HEK293 (cell line): Measurements from ENCODE around the gene IGF1R.

ENCODE experiments used
- GLI4 ChIP-seq: fragments of 450-650 bp; formaldehyde crosslinking; IDR thresholded peaks from 2 replicates; pipeline ENCODE4 v1.5.1; 2016; ENCODE audit warnings: missing biosample characterization, missing genetic modification characterization
- GLIS1 ChIP-seq: fragments of 450-650 bp; formaldehyde crosslinking; IDR thresholded peaks from 2 replicates; pipeline ENCODE4 v1.5.1; 2016; ENCODE audit warnings: missing biosample characterization, missing genetic modification characterization
- HOXA7 ChIP-seq: sonication (generic); formaldehyde crosslinking; IDR thresholded peaks from 2 replicates; pipeline ENCODE4 v1.8.1; 2022; ENCODE audit warnings: missing genetic modification reagents, borderline replicate concordance
- HOXC10 ChIP-seq: sonication (generic); formaldehyde crosslinking; IDR thresholded peaks from 2 replicates; pipeline ENCODE4 v1.8.1; 2023; ENCODE audit warnings: mild to moderate bottlenecking, missing genetic modification reagents
- KLF16 ChIP-seq: fragments of 450-650 bp; formaldehyde crosslinking; IDR thresholded peaks from 2 replicates; pipeline ENCODE4 v1.5.1; 2017; ENCODE audit warnings: missing biosample characterization, missing genetic modification characterization
- REST ChIP-seq: fragments of 450-650 bp; formaldehyde crosslinking; IDR thresholded peaks from 2 replicates; pipeline ENCODE4 v1.5.1; 2016; ENCODE audit warnings: missing biosample characterization, missing genetic modification characterization
- TSHZ1 ChIP-seq: fragments of 450-650 bp; formaldehyde crosslinking; IDR thresholded peaks from 2 replicates; pipeline ENCODE4 v1.5.1; 2016; ENCODE audit warnings: missing biosample characterization, missing genetic modification characterization, borderline replicate concordance
- ZBTB10 ChIP-seq: fragments of 450-650 bp; formaldehyde crosslinking; IDR thresholded peaks from 2 replicates; pipeline ENCODE4 v1.5.1; 2016; ENCODE audit warnings: missing biosample characterization, missing genetic modification characterization
- ZBTB44 ChIP-seq: fragments of 450-650 bp; IDR thresholded peaks from 2 replicates; pipeline ENCODE4 v1.5.1; 2018; ENCODE audit warnings: missing biosample characterization, mild to moderate bottlenecking, missing genetic modification characterization
- ZBTB8A ChIP-seq: fragments of 450-650 bp; formaldehyde crosslinking; IDR thresholded peaks from 2 replicates; pipeline ENCODE4 v1.5.1; 2016; ENCODE audit warnings: missing biosample characterization, missing genetic modification characterization
- ZEB2 ChIP-seq: fragments of 450-650 bp; formaldehyde crosslinking; IDR thresholded peaks from 2 replicates; pipeline ENCODE4 v1.5.1; 2016; ENCODE audit warnings: missing biosample characterization, missing genetic modification characterization
- ZNF132 ChIP-seq: fragments of 450-650 bp; formaldehyde crosslinking; IDR thresholded peaks from 2 replicates; pipeline ENCODE4 v1.5.1; 2017; ENCODE audit warnings: missing biosample characterization, missing genetic modification characterization, borderline replicate concordance
- ZNF16 ChIP-seq: fragments of 450-650 bp; formaldehyde crosslinking; IDR thresholded peaks from 2 replicates; pipeline ENCODE4 v1.5.1; 2016; ENCODE audit warnings: low read depth, missing biosample characterization, missing genetic modification characterization
- ZNF18 ChIP-seq: fragments of 450-650 bp; formaldehyde crosslinking; IDR thresholded peaks from 2 replicates; pipeline ENCODE4 v1.5.1; 2016; ENCODE audit warnings: missing biosample characterization, missing genetic modification characterization
- ZNF391 ChIP-seq: fragments of 450-650 bp; formaldehyde crosslinking; IDR thresholded peaks from 2 replicates; pipeline ENCODE4 v1.5.1; 2016; ENCODE audit warnings: low read depth, missing biosample characterization, missing genetic modification characterization, borderline replicate concordance
- ZNF398 ChIP-seq: fragments of 450-650 bp; formaldehyde crosslinking; IDR thresholded peaks from 2 replicates; pipeline ENCODE4 v1.5.1; 2017; ENCODE audit warnings: missing biosample characterization, missing genetic modification characterization
- ZNF610 ChIP-seq: fragments of 450-650 bp; formaldehyde crosslinking; IDR thresholded peaks from 2 replicates; pipeline ENCODE4 v1.5.1; 2016; ENCODE audit warnings: missing biosample characterization, missing genetic modification characterization, borderline replicate concordance
- ZNF654 ChIP-seq: fragments of 450-650 bp; formaldehyde crosslinking; IDR thresholded peaks from 2 replicates; pipeline ENCODE4 v1.5.1; 2016; ENCODE audit warnings: low read depth, missing biosample characterization, missing genetic modification characterization
- ZNF670 ChIP-seq: fragments of 450-650 bp; formaldehyde crosslinking; IDR thresholded peaks from 2 replicates; pipeline ENCODE4 v1.5.1; 2016; ENCODE audit warnings: missing biosample characterization, missing genetic modification characterization, low read depth
- ZNF76 ChIP-seq: fragments of 450-650 bp; formaldehyde crosslinking; IDR thresholded peaks from 2 replicates; pipeline ENCODE4; 2016; ENCODE audit warnings: low read depth, missing biosample characterization, missing genetic modification characterization, borderline replicate concordance
- ZNF792 ChIP-seq: fragments of 450-650 bp; formaldehyde crosslinking; IDR thresholded peaks from 2 replicates; pipeline ENCODE4 v1.5.1; 2016; ENCODE audit warnings: missing biosample characterization, missing genetic modification characterization
- ZSCAN23 ChIP-seq: fragments of 450-650 bp; formaldehyde crosslinking; IDR thresholded peaks from 2 replicates; pipeline ENCODE4 v1.5.1; 2016; ENCODE audit warnings: missing biosample characterization, missing genetic modification characterization
- ZSCAN30 ChIP-seq: fragments of 450-650 bp; IDR thresholded peaks from 2 replicates; pipeline ENCODE4 v1.5.1; 2018; ENCODE audit warnings: missing biosample characterization, mild to moderate bottlenecking, missing genetic modification characterization, moderate library complexity

Gene IGF1R

GRCh38 chr15:98896802-98897732, 248.7 kb downstream of the IGF1R start (continued):
- TF ChIP-seq ZNF18 (tag by site-specific recombination) (no peak), ZNF16 (tag by site-specific recombination) (no peak), GLI4 (tag by site-specific recombination) (0 out of 2 replicates have a peak, but pooled peaks have one; percentile 62), ZNF76 (tag by site-specific recombination) (peak; percentile 46; the same call in 1 of the 2 replicates), ZEB2 (tag by site-specific recombination) (peak; percentile 100), ZNF398 (tag by site-specific recombination) (no peak), HOXA7 (CRISPR knock-in tag) (no peak), REST (tag by site-specific recombination) (no peak), ZBTB8A (tag by site-specific recombination) (peak; percentile 47; the same call in 1 of the 2 replicates), ZSCAN23 (tag by site-specific recombination) (peak; percentile 99), TSHZ1 (peak; percentile 100), GLIS1 (peak; percentile 38; the same call in 1 of the 2 replicates), ZNF610 (no peak), HOXC10 (CRISPR knock-in tag) (no peak), ZBTB10 (tag by site-specific recombination) (peak; percentile 64; the same call in 1 of the 2 replicates), KLF16 (tag by site-specific recombination) (peak; percentile 75; the same call in 1 of the 2 replicates), ZSCAN30 (tag by site-specific recombination) (no peak; the same call in 1 of the 2 replicates), ZNF391 (tag by site-specific recombination) (peak; percentile 94; the same call in 1 of the 2 replicates), ZBTB44 (tag by site-specific recombination) (peak; percentile 56; the same call in 1 of the 2 replicates), ZNF792 (tag by site-specific recombination) (no peak), ZNF132 (no peak; the same call in 1 of the 2 replicates), ZNF654 (tag by site-specific recombination) (no peak), ZNF670 (tag by site-specific recombination) (no peak)
